ENCODE data around the gene CXCR1.
"Not testable (repeated sequence)": the region's sequence is repeated elsewhere in the genome, so short reads cannot be mapped to it uniquely, and the experiment has no call there.

CXCR1 gene

DNA sequence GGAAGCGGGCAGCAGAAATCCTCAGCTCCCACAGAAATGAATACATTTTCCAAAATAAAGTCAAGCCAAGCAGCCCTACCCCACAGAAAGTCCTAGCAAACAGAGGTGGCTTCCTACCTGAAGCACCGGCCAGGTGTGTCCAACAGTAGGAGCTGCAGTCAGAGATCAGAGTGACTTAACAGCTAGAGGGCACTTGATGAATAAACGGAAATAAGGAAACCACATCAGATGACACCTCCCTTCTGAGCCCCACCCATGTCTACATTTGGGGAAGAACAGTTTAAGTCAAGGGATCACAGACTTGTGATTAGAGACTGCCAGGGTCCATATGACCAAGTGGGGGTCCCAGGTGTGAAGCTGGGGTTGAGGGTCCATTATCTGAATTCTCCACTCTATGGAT is at the start of gene CXCR1:
TSS of gene CXCR1 (minus strand) at position 172 of the 400 bp plus-strand sequence. CDS start 1,751 bp downstream, outside the sequence.
- no peak for DNase-seq

DNA sequence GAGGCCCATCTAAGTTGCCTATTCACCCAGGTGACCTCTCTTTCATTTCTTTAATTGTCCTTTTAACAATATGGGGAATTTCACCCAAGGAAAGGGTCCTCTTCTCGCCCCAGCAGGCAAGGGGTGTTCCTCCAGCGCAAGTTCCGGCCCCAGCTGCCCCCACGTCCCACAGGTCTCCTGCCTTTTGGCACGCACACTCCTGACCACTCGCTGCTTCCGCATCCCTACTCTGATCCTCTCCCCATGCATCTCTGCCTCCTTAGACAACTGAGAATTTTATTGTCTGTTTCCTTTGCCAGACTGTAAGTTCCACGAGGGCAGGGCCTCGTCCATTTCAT is 49.5 kb upstream of the CXCR1 start:
- peak in 1 of 2 experiments; percentile 37 for DNase-seq

DNA sequence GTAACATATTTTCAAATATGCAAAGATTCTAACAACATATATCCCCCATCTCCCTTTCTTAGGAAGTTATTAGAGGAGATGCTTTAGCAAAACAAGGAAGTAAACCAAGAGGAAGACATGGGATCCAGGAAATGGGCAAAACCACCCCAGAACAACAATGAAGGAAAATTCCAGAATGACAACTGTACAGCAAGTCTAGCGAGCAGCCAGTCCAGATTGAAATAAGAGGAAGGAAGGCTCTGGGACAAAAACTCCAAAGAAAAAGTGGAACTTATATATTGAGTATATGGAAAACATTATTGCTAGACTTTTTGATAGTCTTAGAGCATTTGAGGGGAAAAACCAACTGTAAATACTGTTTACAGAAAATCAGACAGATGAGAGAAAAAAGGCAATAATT is 47.4 kb upstream of the CXCR1 start:
- DNase-seq = no peak

DNA sequence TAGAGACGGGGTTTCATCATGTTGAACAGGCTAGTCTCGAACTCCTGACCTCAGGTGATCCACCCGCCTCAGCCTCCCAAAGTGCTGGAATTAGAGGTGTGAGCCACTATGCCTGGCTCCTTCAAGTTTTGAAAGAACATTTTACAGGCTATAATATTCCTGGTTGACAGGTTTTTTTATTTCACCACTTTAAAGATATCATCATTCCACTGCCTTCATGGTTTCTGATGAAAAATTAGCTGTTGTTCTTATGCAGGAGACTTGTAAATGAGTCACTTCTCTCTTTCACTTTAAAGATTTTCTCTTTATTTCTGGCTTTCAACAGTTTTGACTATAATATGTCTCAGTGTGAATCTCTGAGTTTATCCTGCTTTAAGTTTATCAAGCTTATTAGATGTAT is 42.3 kb upstream of the CXCR1 start:
- no peak for DNase-seq

DNA sequence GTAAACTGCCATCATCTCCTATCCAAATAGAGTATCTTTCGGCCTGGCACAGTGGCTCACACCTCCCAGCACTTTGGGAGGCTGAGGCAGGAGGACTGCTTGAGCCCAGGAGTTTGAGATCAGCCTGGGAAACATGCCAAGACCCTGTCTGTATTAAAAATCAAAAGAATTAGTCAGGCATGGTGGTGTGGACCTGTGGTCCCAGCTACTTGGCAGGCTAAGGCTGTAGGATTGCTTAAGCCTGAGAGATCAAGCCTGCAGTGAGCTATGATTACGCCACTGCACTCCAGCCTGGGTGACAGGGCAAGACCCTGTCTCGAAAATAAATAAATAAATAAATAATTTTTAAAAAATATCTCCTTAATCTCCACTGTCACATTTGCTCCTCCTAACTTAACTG is 35.5 kb upstream of the CXCR1 start:
- no peak for DNase-seq

DNA sequence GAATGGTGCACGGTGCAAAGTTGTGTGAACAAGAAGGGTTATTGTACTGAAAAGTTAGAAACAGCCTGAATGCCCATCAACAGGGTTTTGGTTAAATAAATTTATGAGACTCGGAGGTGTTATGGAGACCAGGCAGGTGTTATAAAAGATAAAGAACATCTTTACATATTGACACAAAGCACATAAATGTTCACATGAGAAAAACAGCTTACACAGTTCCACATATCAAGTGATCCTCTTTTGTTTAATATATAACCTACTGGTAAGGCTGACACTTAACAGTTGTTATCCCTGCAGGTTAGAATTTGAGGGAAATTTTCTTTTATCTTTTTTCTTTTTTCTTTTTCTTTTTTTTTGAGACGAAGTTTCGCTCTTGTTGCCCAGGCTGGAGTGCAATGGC is 30.2 kb upstream of the CXCR1 start:
- no peak for DNase-seq

DNA sequence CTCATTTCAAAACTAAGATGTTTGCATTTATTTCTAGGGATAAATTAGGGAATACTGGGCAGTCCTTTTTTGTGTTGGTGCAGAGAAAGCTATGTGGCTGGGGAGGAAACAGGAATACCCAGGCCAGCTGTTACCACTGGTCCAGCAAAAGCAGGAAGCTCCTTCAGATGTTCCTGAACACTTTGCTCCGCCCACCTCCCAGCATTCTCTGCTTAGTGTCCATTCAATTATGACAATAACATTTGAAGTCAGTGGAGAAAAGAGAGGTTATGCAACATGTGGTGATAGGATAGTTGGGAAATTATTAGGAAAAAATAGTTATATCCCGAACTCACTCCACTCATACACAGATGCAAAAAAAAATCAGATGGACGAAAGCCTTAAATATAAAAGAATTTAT is 28.1 kb upstream of the CXCR1 start:
- DNase-seq = no peak

DNA sequence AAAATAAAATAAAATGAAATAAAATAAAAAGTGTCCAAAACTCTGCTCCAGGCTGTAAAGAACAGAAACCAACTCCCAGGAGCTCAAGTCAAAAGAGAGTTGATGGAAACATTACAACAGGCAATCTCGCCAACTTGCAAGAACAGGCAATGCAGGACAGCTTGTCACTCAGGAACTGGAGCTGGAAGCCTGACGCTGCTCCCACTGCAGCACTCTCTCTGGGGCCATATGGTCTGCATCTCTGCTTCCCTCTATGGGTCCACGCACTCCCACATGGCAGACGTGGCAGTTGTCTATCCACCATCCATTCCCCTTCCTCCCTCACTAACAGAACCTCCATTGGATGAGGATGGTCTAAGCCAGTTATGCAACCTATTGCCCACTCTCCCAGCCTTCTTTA is 26.9 kb upstream of the CXCR1 start:
- no peak for DNase-seq

DNA sequence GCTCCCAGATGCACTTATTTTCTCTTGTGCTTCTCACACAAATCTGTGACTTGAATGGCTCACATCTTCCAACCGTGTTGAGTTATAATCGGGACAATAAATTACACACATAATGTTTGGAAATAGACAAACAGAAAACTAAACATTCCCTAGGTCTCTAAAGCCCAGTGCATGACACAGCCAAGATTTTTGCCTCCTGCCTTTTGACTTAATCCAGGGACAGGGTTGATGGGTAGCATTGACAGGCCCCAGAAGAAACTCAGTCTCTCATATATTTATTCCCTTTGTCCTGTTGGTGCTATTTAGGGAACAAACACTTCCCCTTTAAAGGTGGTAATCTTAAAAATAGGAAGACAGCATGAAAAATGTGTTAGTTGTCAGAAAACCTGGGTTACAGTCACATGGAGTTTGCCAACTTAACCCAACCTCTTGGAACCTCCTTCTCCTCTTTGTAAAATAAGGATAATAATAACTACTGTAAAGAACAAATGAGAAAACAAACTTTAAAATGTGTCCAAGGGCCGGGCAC is 26.2 kb upstream of the CXCR1 start:
- DNase-seq = no peak

DNA sequence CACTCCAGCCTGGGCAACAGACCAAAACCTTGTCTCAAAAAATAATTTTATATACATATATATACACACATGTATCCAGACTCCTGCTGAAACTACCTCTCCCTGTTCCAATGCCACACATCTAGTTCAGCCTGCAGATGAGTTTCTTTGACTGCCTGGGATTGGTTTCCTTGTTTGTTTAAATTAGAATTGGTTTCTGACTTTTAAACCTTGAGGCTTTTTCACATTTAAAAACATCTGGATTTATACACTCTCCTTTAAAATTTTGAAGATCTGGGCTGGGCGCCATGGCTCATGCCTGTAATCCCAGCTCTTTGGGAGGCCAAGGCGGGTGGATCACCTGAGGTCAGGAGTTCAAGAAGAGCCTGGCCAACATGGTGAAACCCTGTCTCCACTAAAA is 21.8 kb upstream of the CXCR1 start:
- no peak for DNase-seq

DNA sequence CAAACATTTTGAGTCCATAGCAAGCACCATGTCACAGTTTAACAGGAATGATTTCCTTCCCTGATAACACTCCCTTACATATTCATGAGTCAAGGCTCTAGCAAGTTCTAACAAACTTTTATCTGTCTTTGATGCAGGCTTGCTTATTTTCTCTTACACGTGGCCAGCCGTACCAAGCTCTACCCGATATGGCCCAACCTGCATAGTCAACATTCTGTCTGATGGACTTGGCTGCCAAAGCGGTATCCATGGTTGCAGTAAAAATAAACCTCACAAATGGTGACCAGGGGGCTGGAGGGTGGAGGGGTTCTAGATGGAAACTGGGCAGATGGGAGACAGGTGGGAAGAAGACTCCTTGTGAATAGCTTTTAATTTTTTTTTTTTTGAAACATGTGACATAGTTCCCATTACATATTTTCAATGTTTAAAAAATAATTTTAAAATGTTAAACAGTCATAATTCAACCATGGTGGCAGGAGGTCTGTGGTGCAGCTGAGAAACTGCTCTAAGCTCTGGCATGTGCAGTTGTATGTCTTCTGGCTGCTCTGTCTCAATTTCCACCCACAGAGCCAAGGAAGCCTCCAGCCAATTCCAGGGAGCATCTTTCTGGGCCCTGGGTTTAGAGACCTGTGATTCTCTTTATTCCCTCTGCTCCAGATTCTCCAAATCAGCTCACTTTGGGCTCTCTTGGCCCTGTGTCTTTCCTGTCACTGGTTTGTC is 20.7 kb upstream of the CXCR1 start:
- DNase-seq = no peak

DNA sequence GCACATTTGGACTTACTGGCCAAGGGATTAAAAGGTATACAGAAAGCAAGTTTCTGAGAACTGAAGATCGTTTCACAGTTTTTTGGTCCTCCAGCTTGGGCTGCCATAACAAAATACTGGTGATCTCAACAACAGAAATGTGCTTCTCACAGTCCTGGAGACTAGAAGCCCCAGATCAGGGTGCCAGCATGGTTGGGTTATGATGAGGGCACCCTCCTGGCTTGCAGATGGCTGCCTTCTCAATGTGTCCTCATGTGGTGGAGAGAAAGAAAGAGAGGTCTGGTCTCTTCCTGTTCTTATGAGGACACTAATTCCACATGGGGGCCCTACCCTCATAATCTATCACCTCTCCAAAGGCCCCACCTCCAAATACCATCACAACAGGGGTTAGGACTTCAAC is 20.1 kb upstream of the CXCR1 start:
- no peak for DNase-seq

DNA sequence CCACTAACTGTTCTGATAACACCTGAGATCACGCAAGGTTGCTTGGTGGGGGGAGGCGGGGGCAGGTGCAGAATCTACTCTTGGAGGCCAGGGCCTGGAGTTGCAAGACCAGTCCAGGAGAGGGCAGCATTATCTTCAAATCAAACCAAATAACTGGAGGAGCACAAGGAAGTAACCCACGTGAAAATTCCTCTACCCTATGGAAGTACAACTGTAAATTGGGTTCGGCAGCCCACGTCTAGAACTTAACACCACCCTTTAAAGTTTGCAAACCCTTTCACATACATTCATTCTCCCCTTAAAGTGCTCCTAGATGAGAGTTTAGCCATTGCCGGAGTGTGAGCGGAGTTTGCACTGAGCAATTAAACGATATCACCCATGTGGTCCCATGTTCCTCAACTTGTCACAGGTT is 19.6 kb upstream of the CXCR1 start:
- no peak for DNase-seq

DNA sequence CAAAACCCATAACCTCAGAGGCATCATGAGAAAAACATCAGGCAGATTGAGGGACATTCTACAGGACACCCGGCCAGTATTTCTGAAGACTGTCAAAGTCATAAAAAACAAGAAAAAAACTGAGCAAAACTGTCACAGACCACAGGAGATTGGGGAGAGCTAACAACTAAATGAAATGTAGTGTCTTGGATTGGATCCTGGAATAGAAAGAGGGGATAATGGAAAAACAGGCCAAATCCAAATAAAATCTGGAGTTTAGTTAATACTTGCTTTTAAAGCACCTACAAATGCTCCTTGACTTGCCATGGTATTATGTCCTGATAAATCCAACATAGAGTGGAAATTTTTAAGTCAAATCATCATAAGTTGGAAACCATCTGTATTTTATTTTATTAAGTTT is 17.6 kb upstream of the CXCR1 start:
- DNase-seq = no peak

DNA sequence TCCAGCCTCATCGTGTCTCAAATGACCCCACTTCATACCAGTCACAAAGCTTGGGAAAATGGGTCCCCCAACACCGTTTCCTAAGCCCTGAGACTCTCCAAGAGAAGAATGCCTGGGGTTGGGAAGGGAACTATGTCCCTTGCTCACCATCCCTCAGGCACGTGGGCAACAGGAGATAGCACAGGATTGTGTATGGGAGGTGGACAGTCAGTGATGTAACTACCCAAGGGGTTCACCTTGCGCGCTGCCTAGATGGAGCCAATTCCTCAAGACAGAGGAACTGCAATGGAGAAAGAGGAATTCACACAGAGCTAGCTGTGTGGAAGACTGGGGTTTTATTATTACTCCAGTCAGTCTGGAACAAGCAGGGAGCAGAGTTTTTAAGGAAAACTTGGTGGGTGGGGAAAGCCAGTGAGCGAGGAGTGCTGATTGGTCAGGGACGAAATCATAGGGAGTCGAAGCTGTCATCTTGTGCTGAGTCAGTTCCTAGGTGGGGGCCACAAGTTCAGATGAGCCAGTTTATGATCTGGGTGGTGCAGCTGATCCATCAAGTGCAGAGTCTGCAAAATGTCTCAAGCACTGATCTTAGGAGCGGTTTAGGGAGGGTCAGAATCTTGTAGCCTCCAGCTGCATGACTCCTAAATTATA is 13.8 kb upstream of the CXCR1 start:
- DNase-seq = no peak

DNA sequence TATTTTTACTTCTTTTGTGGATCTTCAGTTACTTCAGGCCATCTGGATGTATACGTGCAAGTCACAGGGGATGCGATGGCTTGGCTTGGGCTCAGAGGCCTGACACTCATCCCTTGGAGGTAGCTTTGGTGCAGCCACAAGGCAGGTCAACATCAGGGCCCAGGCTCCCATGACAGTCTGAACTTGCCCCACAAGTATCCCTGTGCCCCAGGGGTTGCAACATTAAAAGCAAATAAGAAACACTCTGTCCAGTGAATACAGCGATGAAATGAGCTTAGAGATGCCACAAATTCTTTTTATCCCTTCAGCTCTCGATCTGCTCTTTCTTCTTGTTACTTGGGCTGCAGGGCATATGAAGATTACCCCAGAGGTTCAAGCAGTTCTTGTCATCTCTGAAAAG is 13.0 kb upstream of the CXCR1 start:
- DNase-seq = no peak

DNA sequence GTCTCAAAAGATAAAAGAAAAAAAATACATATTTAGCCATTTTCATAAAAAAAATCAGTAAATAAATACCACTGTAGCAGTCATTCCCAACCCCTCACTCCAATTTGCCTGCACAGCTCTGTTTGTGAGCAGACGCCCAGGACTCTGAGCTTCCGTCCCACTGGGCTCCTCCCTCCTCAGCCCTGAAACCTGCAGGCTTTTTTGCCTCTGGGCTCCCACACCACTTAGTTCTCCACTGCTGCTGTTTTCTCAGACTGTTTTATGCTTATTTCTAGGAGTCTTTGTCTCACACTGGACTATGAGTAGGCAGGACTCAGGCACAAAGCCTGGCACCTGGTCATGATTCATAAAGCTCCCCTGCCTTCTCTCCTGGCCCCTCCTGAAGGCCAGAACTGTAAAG is 6.1 kb upstream of the CXCR1 start:
- no peak for DNase-seq

DNA sequence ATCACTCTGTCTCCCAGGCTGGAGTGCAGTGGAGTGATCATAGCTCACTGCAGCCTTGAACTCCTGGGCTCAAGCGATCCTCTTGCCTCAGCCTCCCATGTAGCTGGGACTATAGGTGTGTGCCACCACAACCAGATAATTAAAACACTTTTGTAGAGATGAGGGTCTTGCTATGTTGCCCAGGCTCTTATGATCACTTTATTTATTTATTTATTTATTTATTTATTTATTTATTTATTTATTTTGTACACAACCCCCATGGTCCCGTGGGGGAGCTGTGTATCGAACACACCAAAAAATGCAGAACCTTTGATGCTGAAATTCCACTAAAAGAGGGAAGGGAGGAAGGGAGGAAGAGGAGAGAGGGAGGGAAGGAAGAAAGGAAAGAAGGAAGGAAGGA is 5.0 kb upstream of the CXCR1 start:
- not testable (repeated sequence) for DNase-seq

DNA sequence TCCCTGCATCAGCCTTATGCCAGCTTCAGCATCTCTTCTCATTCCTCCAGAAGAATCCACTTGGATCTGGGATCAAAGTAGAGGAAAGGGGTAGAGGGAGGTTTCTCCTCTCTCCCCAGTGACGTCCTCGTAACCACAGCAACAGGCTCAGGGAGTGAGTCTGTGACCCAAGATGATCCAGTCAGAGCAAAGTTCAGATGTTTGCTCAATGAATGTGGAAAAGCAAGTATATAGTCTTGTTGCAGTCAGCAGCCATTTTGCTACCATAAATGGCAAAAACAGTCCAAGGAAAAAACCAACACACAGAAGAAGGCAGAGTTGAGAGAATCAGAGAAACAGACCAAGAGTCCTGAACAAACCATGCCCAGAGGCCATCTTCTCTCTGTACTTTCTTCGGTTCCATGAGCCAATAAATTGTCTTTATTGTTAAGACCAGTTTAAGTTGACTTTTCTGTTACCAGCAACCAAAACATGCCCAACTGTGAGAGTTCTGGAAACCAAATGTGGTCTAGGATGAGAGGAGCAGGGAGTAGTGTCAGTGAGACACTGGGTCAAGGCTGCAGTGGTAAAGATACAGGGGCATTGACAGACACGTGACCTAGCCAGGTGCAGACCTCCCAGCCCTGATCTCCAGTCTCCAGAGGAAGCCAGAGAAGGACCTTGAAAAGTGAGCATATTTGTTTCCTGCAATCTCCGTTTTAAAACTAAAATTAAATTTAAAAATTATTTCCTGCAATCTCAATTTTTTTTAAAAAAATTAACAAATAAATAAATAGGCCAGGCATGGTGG is 3.2 kb upstream of the CXCR1 start:
- no peak for DNase-seq

DNA sequence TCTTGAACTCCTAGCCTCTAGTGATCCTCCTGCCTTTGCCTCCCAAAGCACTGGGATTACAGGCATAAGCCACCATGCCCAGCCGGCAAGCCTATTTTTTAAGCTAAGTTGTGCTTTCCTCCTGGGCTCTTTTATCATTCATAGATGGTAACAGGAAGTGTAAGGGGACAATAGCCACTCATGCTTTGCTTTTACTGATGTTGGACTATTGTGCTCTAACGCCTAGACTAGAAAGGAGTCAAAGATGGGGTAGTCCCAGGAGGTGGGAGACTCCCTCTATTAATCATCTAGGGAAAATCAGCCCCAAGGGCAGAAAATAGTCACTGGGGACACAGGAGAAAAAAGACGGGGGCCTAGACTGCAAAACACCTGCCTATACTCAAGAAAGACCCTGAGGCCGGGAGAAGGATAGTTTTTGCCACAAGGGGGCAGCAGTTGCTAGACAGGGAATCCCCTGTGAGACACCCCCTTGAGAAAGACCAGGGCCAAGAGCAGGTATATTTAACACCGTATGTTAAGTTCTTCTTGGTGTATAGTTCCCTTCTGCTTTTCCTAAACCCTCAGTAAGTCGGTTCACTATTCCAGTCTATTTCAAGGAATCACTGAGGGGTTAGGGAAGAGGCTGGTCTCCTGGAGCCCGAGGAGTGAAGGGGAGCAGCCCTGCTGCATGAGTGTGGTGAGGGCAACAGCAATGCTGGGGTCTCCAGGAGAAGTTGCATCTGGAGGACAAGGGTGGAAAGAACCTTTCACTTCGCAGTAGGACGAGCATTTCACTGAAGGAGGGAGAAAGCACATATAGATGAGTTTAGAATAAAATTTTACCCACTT is 2.1 kb upstream of the CXCR1 start:
- DNase-seq = no peak

DNA sequence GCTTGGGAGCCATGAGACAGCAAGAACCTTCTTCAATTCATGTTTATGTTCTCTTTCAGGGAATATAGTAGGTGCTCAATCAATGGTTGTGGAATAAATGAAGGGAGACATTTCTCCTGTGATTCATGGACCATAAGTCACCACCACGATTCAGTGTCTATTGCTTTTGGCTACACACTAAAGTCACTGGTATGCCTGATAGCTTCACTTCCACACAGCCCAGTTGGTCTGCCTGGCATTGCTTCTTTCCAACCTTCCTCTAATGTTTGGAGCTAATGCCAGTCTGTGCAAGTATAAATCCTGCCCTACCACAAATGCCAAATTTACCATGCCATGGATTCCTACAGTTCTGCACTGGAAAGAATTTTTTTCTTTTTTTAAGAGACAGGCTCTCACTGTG is 1.3 kb upstream of the CXCR1 start:
- DNase-seq = no peak

DNA sequence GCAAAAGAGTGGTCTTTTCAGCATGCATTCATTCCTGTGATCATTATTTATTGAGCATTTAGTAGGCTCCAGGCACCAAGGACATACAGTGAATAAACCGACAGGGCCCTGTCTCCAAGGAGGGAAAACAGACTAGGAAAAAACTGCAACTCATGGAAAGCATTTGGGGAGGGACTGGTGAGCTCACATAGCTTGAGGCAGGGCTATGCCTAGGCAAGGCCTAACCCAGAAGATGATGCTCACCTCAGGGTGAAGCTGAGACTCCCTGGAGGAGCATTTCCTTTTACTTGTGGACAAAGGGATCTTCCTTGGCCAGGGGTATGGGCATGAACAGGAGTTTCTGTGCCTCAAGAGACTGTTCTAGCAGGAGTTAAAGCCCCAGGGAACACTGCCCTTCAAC is 3.9 kb downstream of the CXCR1 start:
- DNase-seq = no peak

DNA sequence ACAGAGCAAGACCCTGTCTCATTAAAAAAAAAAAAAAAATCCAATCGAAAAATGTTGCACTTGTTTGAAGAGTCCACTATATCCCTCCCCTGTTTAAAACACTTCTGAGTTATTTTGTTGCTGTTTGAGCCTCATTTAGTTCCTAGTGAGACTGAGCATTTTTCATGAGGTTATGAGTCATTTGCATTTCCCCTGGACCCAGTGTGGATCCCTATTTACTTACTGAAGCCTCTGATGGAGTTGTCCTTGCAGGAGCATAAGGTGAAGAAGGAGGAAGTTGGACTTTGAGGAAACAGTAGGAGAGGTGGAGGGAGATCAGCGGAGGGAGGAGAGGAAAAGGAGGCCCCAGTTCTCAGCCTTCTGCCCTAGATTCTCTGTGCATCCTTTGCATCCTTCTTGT is 5.1 kb downstream of the CXCR1 start:
- no peak for DNase-seq

Measured in cerebellar nuclear complex (tissue), 1 donor.